HepG2 (cell line): ENCODE results near the gene CRAT. TPM values are rescaled to one million over a fixed set of nuclear protein-coding genes. Genes with fewer than 3 reads are reported as not detected.

Source experiments
- ARID3A ChIP-seq: IDR thresholded peaks from 2 replicates; pipeline ENCODE4 v1.6.1; 2012; ENCODE audit warnings: low read depth, low read length, improper control_type of control experiment
- ARID5B ChIP-seq: IDR thresholded peaks from 2 replicates; pipeline ENCODE4 v1.4.0; 2020; ENCODE audit warnings: mild to moderate bottlenecking, missing genetic modification reagents
- ASH2L ChIP-seq: fragments of 300-600, 200-600 bp; sonication (generic); IDR thresholded peaks from 2 replicates; pipeline ENCODE4 v1.7.0; 2017; ENCODE audit warnings: low read depth, mild to moderate bottlenecking, moderate library complexity, mixed read lengths, low read length; ENCODE audit not compliant: insufficient read length
- CREB3 ChIP-seq: sonication (generic); formaldehyde crosslinking; IDR thresholded peaks from 2 replicates; pipeline ENCODE4 v1.5.0; 2020; ENCODE audit warnings: missing genetic modification reagents
- ERF ChIP-seq: IDR thresholded peaks from 2 replicates; pipeline ENCODE4 v1.6.1; 2018; ENCODE audit warnings: missing biosample characterization, missing genetic modification reagents
- FUBP1 ChIP-seq: sonication (generic); formaldehyde crosslinking; IDR thresholded peaks from 2 replicates; pipeline ENCODE4 v1.5.1; 2020; ENCODE audit warnings: missing genetic modification reagents, mild to moderate bottlenecking, borderline replicate concordance
- IRF1 ChIP-seq: sonication (generic); formaldehyde crosslinking; IDR thresholded peaks from 2 replicates; pipeline ENCODE4 v1.4.0; 2020; ENCODE audit warnings: low read depth, mild to moderate bottlenecking, missing genetic modification reagents
- JARID2 ChIP-seq: sonication (generic); formaldehyde crosslinking; IDR thresholded peaks from 2 replicates; pipeline ENCODE4 v1.8.1; 2023; ENCODE audit warnings: missing genetic modification reagents, inconsistent platforms; ENCODE audit not compliant: insufficient replicate concordance
- MEIS2 ChIP-seq: sonication (generic); formaldehyde crosslinking; IDR thresholded peaks from 2 replicates; pipeline ENCODE4 v1.9.0; 2021; ENCODE audit warnings: mild to moderate bottlenecking, missing genetic modification reagents
- NCOA5 ChIP-seq: sonication (generic); formaldehyde crosslinking; IDR thresholded peaks from 2 replicates; pipeline ENCODE4 v1.4.0; 2020; ENCODE audit warnings: missing genetic modification reagents
- USF2 ChIP-seq, 2 experiments: sonication (generic) in 1 of 2; formaldehyde crosslinking in 1 of 2; IDR thresholded peaks; 2 replicates each; pipeline versions ENCODE4 v1.5.1 to v1.6.1; 2011 to 2020; ENCODE audit warnings: borderline replicate concordance in 1 of 2, low read depth in 1 of 2, low read length in 1 of 2, mild to moderate bottlenecking in 1 of 2, missing genetic modification reagents in 1 of 2, moderate library complexity in 1 of 2
- ZNF317 ChIP-seq: sonication (generic); formaldehyde crosslinking; IDR thresholded peaks from 2 replicates; pipeline ENCODE4 v1.5.0; 2020; ENCODE audit warnings: mild to moderate bottlenecking, missing genetic modification reagents
- ZNF615 ChIP-seq: sonication (generic); formaldehyde crosslinking; IDR thresholded peaks from 2 replicates; pipeline ENCODE4 v1.5.0; 2020; ENCODE audit warnings: mild to moderate bottlenecking, missing genetic modification reagents, borderline replicate concordance
- ZNF737 ChIP-seq: sonication (generic); formaldehyde crosslinking; IDR thresholded peaks from 2 replicates; pipeline ENCODE4 v1.5.0; 2020; ENCODE audit warnings: missing genetic modification reagents, mild to moderate bottlenecking, borderline replicate concordance
- ZNF772 ChIP-seq: sonication (generic); formaldehyde crosslinking; IDR thresholded peaks from 2 replicates; pipeline ENCODE4 v1.5.0; 2020; ENCODE audit warnings: mild to moderate bottlenecking, missing genetic modification reagents
- polyA plus RNA-seq, 8 experiments: library from polyadenylated mRNA; depleted of rRNA in 3 of 8; stranded (reverse) in 7 of 8; unstranded in 1 of 8; fragments of >200 nt; fragmentation: Illumina TruSeq in 4 of 8; extraction: Trizol in 4 of 8; gene quantifications; 2 replicates each; pipeline versions ENCODE4 v1.2.1 to v1.2.3, GENCODE V29; 2011 to 2016; ENCODE audit warnings: low read depth in 4 of 8, missing spikeins in 1 of 8, mixed read lengths in 1 of 8; ENCODE audit not compliant: insufficient read depth in 1 of 8
- total RNA-seq, 5 experiments: library from RNA; depleted of rRNA; stranded (reverse); fragments of >200 nt; fragmentation: Illumina TruSeq; extraction: Trizol; gene quantifications; 2 replicates each; pipeline ENCODE4 v1.2.3, GENCODE V29; 2016; ENCODE audit warnings: low read depth in 1 of 5

The CRAT gene
- total and polyA plus RNA-seq, 2 of the 13 experiments (the other 11 are each of a cell fraction or from before 2014, with no cell fraction given): 26.1 to 26.6 TPM

GRCh38 chr9:129109952-129110739 lies 447 bp downstream of the CRAT start (continued):
- TF ChIP-seq FUBP1 (CRISPR knock-in tag) (no peak), ZNF737 (CRISPR knock-in tag) (no peak), ZNF317 (0 out of 2 replicates have a peak, but pooled peaks have one; percentile 50), ASH2L (peak; percentile 41), MEIS2 (CRISPR knock-in tag) (peak; percentile 32; the same call in 1 of the 2 replicates), IRF1 (CRISPR knock-in tag) (no peak), JARID2 (no peak), ZNF615 (no peak), ZNF772 (no peak), NCOA5 (no peak), USF2 (IDR thresholded peaks at IDR 0.05; ENCODE audit: low read depth, low read length) (no peak), USF2 (CRISPR knock-in tag; IDR thresholded peaks at IDR 0.05; ENCODE audit: borderline replicate concordance) (no peak), ARID3A (no peak), CREB3 (no peak), ERF (peak; percentile 63; the same call in 1 of the 2 replicates), ARID5B (CRISPR knock-in tag) (peak; percentile 41; the same call in 1 of the 2 replicates)
